Lung (tissue), 12 donors: ENCODE data around the gene TENM4. TPM values are rescaled to one million over a fixed set of nuclear protein-coding genes. Genes with fewer than 3 reads are reported as not detected.

ENCODE experiments used
- ATAC-seq: fragments of 200-7000 bp; cut with Tn5 transposase; one replicate; pipeline ENCODE4 v1.9.1; 2020; ENCODE audit warnings: moderate number of reproducible peaks; ENCODE audit not compliant: insufficient read depth, low FRiP score
- DNase-seq, 3 donors: peaks; one replicate each; pipeline ENCODE4 v3.0.0-alpha.2; 2013 to 2017
- H3K27ac ChIP-seq, 2 donors: one replicate each; pipeline ENCODE4 v1.5.1; 2013; ENCODE audit warnings: mild to moderate bottlenecking in 2 of 2, moderate library complexity in 2 of 2, control low read depth in 1 of 2, inconsistent platforms in 1 of 2, low read depth in 1 of 2, low read length in 1 of 2
- H3K27me3 ChIP-seq, 3 donors: one replicate each; pipeline ENCODE4 v1.5.1; 2013; ENCODE audit warnings: low read length in 2 of 3; ENCODE audit not compliant: control insufficient read depth in 3 of 3, insufficient read depth in 3 of 3
- H3K36me3 ChIP-seq, 4 donors: one replicate each; pipeline ENCODE4 v1.5.1; 2013; ENCODE audit warnings: low read length in 4 of 4, mild to moderate bottlenecking in 1 of 4, moderate library complexity in 1 of 4; ENCODE audit not compliant: control insufficient read depth in 4 of 4, insufficient read depth in 4 of 4
- H3K4me1 ChIP-seq, 5 donors: one replicate each; pipeline ENCODE4 v1.5.1; 2013; ENCODE audit warnings: low read length in 5 of 5, mild to moderate bottlenecking in 2 of 5, moderate library complexity in 1 of 5; ENCODE audit not compliant: control insufficient read depth in 5 of 5, insufficient read depth in 5 of 5
- H3K4me3 ChIP-seq: one replicate; pipeline ENCODE4 v1.5.1; 2013; ENCODE audit warnings: mild to moderate bottlenecking, control low read depth, moderate library complexity
- H3K9ac ChIP-seq, 2 donors: one replicate each; pipeline ENCODE4 v1.5.1; 2013; ENCODE audit warnings: low read length in 2 of 2, control low read depth in 1 of 2; ENCODE audit not compliant: insufficient read depth in 1 of 2
- H3K9me3 ChIP-seq, 4 donors: one replicate each; pipeline ENCODE4 v1.5.1; 2013; ENCODE audit warnings: low read length in 3 of 4, mild to moderate bottlenecking in 1 of 4, moderate library complexity in 1 of 4; ENCODE audit not compliant: control insufficient read depth in 4 of 4, insufficient read depth in 3 of 4
- CTCF ChIP-seq: IDR thresholded peaks from 2 replicates; pipeline ENCODE4 v1.5.1; 2012; ENCODE audit warnings: mild to moderate bottlenecking; ENCODE audit errors: control extremely low read depth, extremely low read depth
- WGBS, 2 donors: extraction: QIAGEN DNeasy Blood & Tissue Kit; methylation state at CpG; one replicate each; pipeline ENCODE4 v1.1.7; 2013; 5-methylcytosine and 5-hydroxymethylcytosine counted together
- polyA plus RNA-seq, 2 donors: library from polyadenylated mRNA; stranded (reverse); fragments of 200-250 nt; gene quantifications; one replicate each; pipeline ENCODE4 v1.2.1, GENCODE V29; 2013
- total RNA-seq, 2 donors: library from RNA; depleted of rRNA in 1 of 2; stranded (reverse); fragments of >200 nt in 1 of 2; gene quantifications; one replicate each; pipeline ENCODE4 v1.2.1, GENCODE V29; 2014 to 2021
- donor health status: control.
- donor health status: control.
- donor health status: Bipolar disorder and iron deficiency.
- donor health status: healthy.
- donor health status: DM: yes; HTN: yes; CAD: no.

The TENM4 gene
- total and polyA plus RNA-seq, 4 donors = 0.28 to 16.4 (median 3.2) TPM

- no peak overlapping the region for H3K4me3 ChIP-seq
- no peak for TF ChIP-seq CTCF
- no peaks in the 10 kb centered on the region for H3K4me1 ChIP-seq
- no peak for ATAC-seq
- peaks cover 0 to 18% (median 5%) of the 10 kb centered on the region in 4 donors for H3K36me3 ChIP-seq
- H3K27me3 ChIP-seq = no peaks in the 10 kb centered on the region
- H3K9me3 ChIP-seq = no peaks in the 10 kb centered on the region
- no peak overlapping the region for H3K9ac ChIP-seq
- no peak for DNase-seq
- H3K27ac ChIP-seq = no peak overlapping the region
- 73 to 81% methylated on average over 9 of the region's 9 CpGs for WGBS, 2 donors
These were observed 767.8 kb downstream of the TENM4 start for GRCh38 chr11:78672850-78673620.

GRCh38 chr11:78669249-78669648 is 771.6 kb downstream of the TENM4 start:
- H3K27me3 ChIP-seq = no peaks in the 10 kb centered on the region

GRCh38 chr11:78667461-78667860 is 773.4 kb downstream of the TENM4 start:
- Histone ChIP-seq H3K27me3 (no peaks in the 10 kb centered on the region), H3K4me3 (no peak overlapping the region), H3K36me3 (peaks cover 0 to 18% (median 5%) of the 10 kb centered on the region in 4 donors), H3K9me3 (no peaks in the 10 kb centered on the region), H3K27ac (no peak overlapping the region), H3K9ac (no peak overlapping the region), H3K4me1 (no peaks in the 10 kb centered on the region)
- ATAC-seq (no peak), DNase-seq (no peak)
- TF ChIP-seq CTCF = no peak
- 78 to 95% methylated on average over 2 of the region's 2 CpGs for WGBS, 2 donors

More at GRCh38 chr11:78669249-78669648, 771.6 kb downstream of the TENM4 start:
- Histone ChIP-seq H3K9ac (no peak overlapping the region), H3K36me3 (peaks cover 0 to 18% (median 5%) of the 10 kb centered on the region in 4 donors), H3K9me3 (no peaks in the 10 kb centered on the region), H3K4me3 (no peak overlapping the region), H3K27ac (no peak overlapping the region), H3K4me1 (no peaks in the 10 kb centered on the region)
- ATAC-seq (no peak), DNase-seq (no peak)
- TF ChIP-seq CTCF = no peak
- 97 to 98% methylated on average over 17 of the region's 17 CpGs for WGBS, 2 donors
